Left ventricle myocardium inferior (tissue), 1 donor: Measurements from ENCODE around the gene RASAL2. TPM values are rescaled to one million over a fixed set of nuclear protein-coding genes. Genes with fewer than 3 reads are reported as not detected.
A peak's percentile ranks its signal among the peaks of the same experiment; 100 is the strongest.

Experiments used
- DNase-seq: peaks from one replicate; pipeline ENCODE4 v3.0.0-alpha.2; 2020
- H3K27ac ChIP-seq: fragments of 200-600 bp; replicated peaks from 2 replicates; pipeline ENCODE4 v1.8.0; 2021
- H3K27me3 ChIP-seq: fragments of 200-600 bp; 2 replicates; pipeline ENCODE4 v1.8.0; 2021; ENCODE audit warnings: low read depth
- H3K36me3 ChIP-seq: fragments of 200-600 bp; 2 replicates; pipeline ENCODE4 v1.8.0; 2021
- H3K4me1 ChIP-seq: fragments of 200-600 bp; 2 replicates; pipeline ENCODE4 v1.8.0; 2021
- H3K4me3 ChIP-seq: fragments of 200-600 bp; 2 replicates; pipeline ENCODE4 v1.8.0; 2021; ENCODE audit warnings: mild to moderate bottlenecking, moderate library complexity
- H3K9me3 ChIP-seq: fragments of 200-600 bp; replicated peaks from 2 replicates; pipeline ENCODE4 v1.8.0; 2021
- CTCF ChIP-seq: fragments of 200-600 bp; IDR thresholded peaks from 2 replicates; pipeline ENCODE4 v1.8.0; 2021; ENCODE audit warnings: antibody characterized with exemption, mild to moderate bottlenecking, borderline replicate concordance
- intact Hi-C: fragments of 100-400 bp; cut with micrococcal nuclease; formaldehyde crosslinking; loops from one replicate; pipeline ENCODE4 v1.11.0; 2022
- total RNA-seq: library from RNA; stranded (reverse); fragmentation: NEBNext Ultra II Directional; extraction: Animal tissue kit (Norgen Biotek cat#: 25700); gene quantifications from one replicate; pipeline ENCODE4 v1.2.1, GENCODE V29; 2021
- donor health status: DM: no; HTN: yes; CAD: no; lungs with severe emphysema.

The RASAL2 gene
- total RNA-seq, 1 donor from 2014 or later = 28.3 TPM

- DNase-seq = no peak
- intact Hi-C loops = no loop called here
- H3K4me1 ChIP-seq = peaks cover 48% of the 10 kb centered on the region
Measured at GRCh38 chr1:178127482-178128191, 33.7 kb downstream of the RASAL2 start.

DNA sequence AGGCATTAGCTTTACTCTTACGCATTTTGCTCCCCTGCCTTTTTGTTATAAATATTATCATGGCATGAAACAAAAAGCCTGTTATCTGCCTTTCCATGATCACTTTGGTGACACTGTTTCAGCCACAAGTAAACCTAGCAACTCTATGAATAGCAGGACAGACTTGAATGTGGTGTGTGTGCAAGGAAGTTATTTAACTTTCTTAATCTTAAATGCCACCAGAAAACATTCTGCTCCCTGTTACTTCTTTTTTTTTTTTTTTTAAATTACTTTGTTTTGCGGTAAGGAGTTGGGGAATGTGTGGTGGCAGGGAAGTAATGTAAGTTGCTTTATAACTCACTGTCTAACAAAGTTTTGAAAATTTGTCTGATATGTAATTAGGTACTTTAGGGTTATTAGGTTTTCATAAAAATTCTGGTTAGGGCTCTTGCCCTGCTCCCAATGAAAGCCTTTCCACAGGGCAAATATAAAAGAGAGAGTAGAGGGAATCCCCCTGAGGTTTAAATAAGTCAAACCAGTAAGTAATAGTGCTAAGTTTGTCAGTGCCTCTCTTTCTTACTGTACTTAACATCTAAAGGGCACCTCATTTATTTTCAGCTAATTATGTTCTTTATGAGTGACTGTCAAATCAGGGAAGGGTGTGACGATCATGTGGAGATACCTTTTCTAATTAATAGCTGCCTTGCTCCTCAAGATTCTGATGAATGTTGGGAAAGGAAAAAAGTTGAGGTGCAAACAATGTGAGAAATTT lies 39.5 kb downstream of the RASAL2 start:
- Histone ChIP-seq H3K27me3 (no peaks in the 10 kb centered on the region), H3K9me3 (no peaks in the 10 kb centered on the region), H3K27ac (peak overlapping the region; percentile 61), H3K4me3 (no peak overlapping the region), H3K4me1 (peaks cover 48% of the 10 kb centered on the region), H3K36me3 (no peaks in the 10 kb centered on the region)
- DNase-seq = no peak
- intact Hi-C loops = no loop called here
- no peak for TF ChIP-seq CTCF

More at GRCh38 chr1:178127482-178128191, 33.7 kb downstream of the RASAL2 start:
- H3K36me3 ChIP-seq = no peaks in the 10 kb centered on the region
- H3K9me3 ChIP-seq = no peaks in the 10 kb centered on the region
- no peaks in the 10 kb centered on the region for H3K27me3 ChIP-seq
- H3K4me3 ChIP-seq = no peak overlapping the region
- no peak overlapping the region for H3K27ac ChIP-seq
- TF ChIP-seq CTCF = no peak

DNA sequence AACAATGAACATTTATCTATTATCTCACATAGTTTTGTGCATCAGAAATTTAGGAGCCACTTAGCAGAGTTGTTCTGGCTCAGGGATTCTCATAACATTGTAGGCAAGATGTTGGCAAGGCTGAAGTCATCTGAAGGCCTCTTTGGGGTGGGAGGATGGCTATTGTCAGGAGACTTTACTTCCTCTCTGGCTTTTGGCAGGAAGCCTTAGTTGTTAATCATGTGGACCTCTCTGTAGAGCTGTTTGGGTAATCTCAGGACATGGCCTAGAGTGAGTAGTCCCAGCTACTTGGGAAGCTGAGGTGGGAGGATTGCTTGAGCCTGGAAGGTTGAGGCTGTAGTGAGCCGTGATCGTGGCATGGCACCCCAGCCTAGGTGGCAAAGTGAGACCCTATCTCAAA lies 40.2 kb downstream of the RASAL2 start:
- H3K4me1 ChIP-seq = peaks cover 55% of the 10 kb centered on the region
- intact Hi-C loops = no loop called here

DNA sequence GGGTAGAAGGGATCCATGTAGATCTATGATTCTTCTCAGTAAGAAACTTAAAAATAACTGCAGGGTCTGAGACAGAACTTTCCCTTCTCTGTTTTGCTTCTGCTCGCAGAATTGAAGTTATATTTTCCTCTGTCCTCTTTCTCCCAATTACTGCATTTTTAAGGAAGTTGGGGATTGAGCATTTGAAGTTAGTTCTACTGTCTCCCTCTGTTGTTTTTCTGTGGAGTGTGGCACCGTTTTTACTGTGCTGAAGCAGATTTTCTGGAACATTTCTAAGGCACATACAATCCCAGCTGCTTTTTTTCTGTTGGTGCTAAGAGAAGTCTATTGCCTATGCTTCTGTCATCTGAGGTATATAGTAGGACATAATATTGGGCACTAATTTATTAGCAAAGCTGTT lies 43.3 kb downstream of the RASAL2 start:
- intact Hi-C loops = no loop called here
- H3K4me3 ChIP-seq = no peak overlapping the region
- no peaks in the 10 kb centered on the region for H3K9me3 ChIP-seq

More for the DNA sequence above, 40.2 kb downstream of the RASAL2 start:
- Histone ChIP-seq H3K27me3 (no peaks in the 10 kb centered on the region), H3K9me3 (no peaks in the 10 kb centered on the region), H3K4me3 (no peak overlapping the region), H3K27ac (peak overlapping the region; percentile 61), H3K36me3 (no peaks in the 10 kb centered on the region)
- DNase-seq = no peak
- TF ChIP-seq CTCF = no peak

GRCh38 chr1:178142806-178143205 lies 48.9 kb downstream of the RASAL2 start:
- Histone ChIP-seq H3K4me3 (no peak overlapping the region), H3K9me3 (no peaks in the 10 kb centered on the region), H3K27ac (no peak overlapping the region), H3K4me1 (peaks cover 59% of the 10 kb centered on the region), H3K27me3 (no peaks in the 10 kb centered on the region), H3K36me3 (no peaks in the 10 kb centered on the region)
- intact Hi-C loops = no loop called here
- DNase-seq = no peak
- TF ChIP-seq CTCF = no peak

More for the DNA sequence above, 43.3 kb downstream of the RASAL2 start:
- Histone ChIP-seq H3K36me3 (no peaks in the 10 kb centered on the region), H3K27me3 (no peaks in the 10 kb centered on the region), H3K27ac (peak overlapping the region; percentile 22), H3K4me1 (peaks cover 72% of the 10 kb centered on the region)
- no peak for TF ChIP-seq CTCF
- no peak for DNase-seq
